HepG2 (cell line): ENCODE results near the gene SRC. TPM values are rescaled to one million over a fixed set of nuclear protein-coding genes. Genes with fewer than 3 reads are reported as not detected.

ENCODE experiments used
- ARNTL ChIP-seq: sonication (generic); formaldehyde crosslinking; IDR thresholded peaks from 2 replicates; pipeline ENCODE4 v1.4.0; 2020; ENCODE audit warnings: mild to moderate bottlenecking, missing genetic modification reagents
- ATRX ChIP-seq: sonication (generic); formaldehyde crosslinking; IDR thresholded peaks from 2 replicates; pipeline ENCODE4 v1.4.0; 2020; ENCODE audit warnings: missing genetic modification reagents, borderline replicate concordance
- ESRRA ChIP-seq: sonication (generic); formaldehyde crosslinking; IDR thresholded peaks from 2 replicates; pipeline ENCODE4 v1.5.1; 2020; ENCODE audit warnings: mild to moderate bottlenecking, low read depth, missing genetic modification reagents
- FOXA3 ChIP-seq: IDR thresholded peaks from 2 replicates; pipeline ENCODE4 v1.6.1; 2016; ENCODE audit warnings: missing genetic modification reagents, missing compliant biosample characterization
- FOXK1 ChIP-seq: sonication (generic); formaldehyde crosslinking; IDR thresholded peaks from 2 replicates; pipeline ENCODE4 v1.4.0; 2020; ENCODE audit warnings: low read depth, missing genetic modification reagents, borderline replicate concordance
- GATA4 ChIP-seq: sonication (generic); IDR thresholded peaks from 2 replicates; pipeline ENCODE4 v1.6.1; 2016; ENCODE audit warnings: antibody characterized with exemption, low read depth, borderline replicate concordance
- HNF4A ChIP-seq: sonication (generic); formaldehyde crosslinking; IDR thresholded peaks from 2 replicates; pipeline ENCODE4 v1.4.0; 2020; ENCODE audit warnings: missing genetic modification reagents
- NPAS2 ChIP-seq: sonication (generic); formaldehyde crosslinking; IDR thresholded peaks from 2 replicates; pipeline ENCODE4 v1.8.0; 2022; ENCODE audit warnings: mild to moderate bottlenecking, missing genetic modification reagents, borderline replicate concordance
- SIX4 ChIP-seq: sonication (generic); formaldehyde crosslinking; IDR thresholded peaks from 2 replicates; pipeline ENCODE4 v1.4.0; 2020; ENCODE audit warnings: missing genetic modification reagents
- SNAI1 ChIP-seq: sonication (generic); formaldehyde crosslinking; IDR thresholded peaks from 2 replicates; pipeline ENCODE4 v1.5.0; 2020; ENCODE audit warnings: mild to moderate bottlenecking, missing genetic modification reagents, borderline replicate concordance
- ZBTB3 ChIP-seq: sonication (generic); formaldehyde crosslinking; IDR thresholded peaks from 2 replicates; pipeline ENCODE4 v1.4.0; 2020; ENCODE audit warnings: low read depth, mild to moderate bottlenecking, moderate library complexity, missing genetic modification reagents, borderline replicate concordance
- ZNF24 ChIP-seq: fragments of 450-650 bp; IDR thresholded peaks from 2 replicates; pipeline ENCODE4 v1.6.1; 2017; ENCODE audit warnings: antibody characterized with exemption, mild to moderate bottlenecking
- ZNF572 ChIP-seq: sonication (generic); formaldehyde crosslinking; IDR thresholded peaks from 2 replicates; pipeline ENCODE4 v1.5.1; 2020; ENCODE audit warnings: mild to moderate bottlenecking, missing genetic modification reagents
- ZNF615 ChIP-seq: sonication (generic); formaldehyde crosslinking; IDR thresholded peaks from 2 replicates; pipeline ENCODE4 v1.5.0; 2020; ENCODE audit warnings: mild to moderate bottlenecking, missing genetic modification reagents, borderline replicate concordance
- polyA plus RNA-seq, 8 experiments: library from polyadenylated mRNA; depleted of rRNA in 3 of 8; stranded (reverse) in 7 of 8; unstranded in 1 of 8; fragments of >200 nt; fragmentation: Illumina TruSeq in 4 of 8; extraction: Trizol in 4 of 8; gene quantifications; 2 replicates each; pipeline versions ENCODE4 v1.2.1 to v1.2.3, GENCODE V29; 2011 to 2016; ENCODE audit warnings: low read depth in 4 of 8, missing spikeins in 1 of 8, mixed read lengths in 1 of 8; ENCODE audit not compliant: insufficient read depth in 1 of 8
- total RNA-seq, 5 experiments: library from RNA; depleted of rRNA; stranded (reverse); fragments of >200 nt; fragmentation: Illumina TruSeq; extraction: Trizol; gene quantifications; 2 replicates each; pipeline ENCODE4 v1.2.3, GENCODE V29; 2016; ENCODE audit warnings: low read depth in 1 of 5
- TF ChIP-seq, protein P1 (sequence below): sonication (generic); formaldehyde crosslinking; IDR thresholded peaks from 2 replicates; pipeline ENCODE4 v1.4.0; 2020; ENCODE audit warnings: missing genetic modification reagents
- TF ChIP-seq, protein P2 (sequence below): sonication (generic); formaldehyde crosslinking; IDR thresholded peaks from 2 replicates; pipeline ENCODE4 v1.4.0; 2020; ENCODE audit warnings: missing genetic modification reagents
- TF ChIP-seq, protein P3 (sequence below): sonication (generic); formaldehyde crosslinking; IDR thresholded peaks from 2 replicates; pipeline ENCODE4 v1.4.0; 2020; ENCODE audit warnings: mild to moderate bottlenecking, missing genetic modification reagents
- TF ChIP-seq, protein P4 (sequence below): sonication (generic); formaldehyde crosslinking; IDR thresholded peaks from 2 replicates; pipeline ENCODE4 v1.8.0; 2022; ENCODE audit warnings: mild to moderate bottlenecking, missing genetic modification reagents, moderate library complexity
- TF ChIP-seq, protein P5 (sequence below): sonication (generic); formaldehyde crosslinking; IDR thresholded peaks from 2 replicates; pipeline ENCODE4 v1.8.0; 2022; ENCODE audit warnings: missing genetic modification reagents, mild to moderate bottlenecking, borderline replicate concordance
- TF ChIP-seq, protein P6 (sequence below): sonication (generic); formaldehyde crosslinking; IDR thresholded peaks from 2 replicates; pipeline ENCODE4 v1.4.0; 2020; ENCODE audit warnings: missing genetic modification reagents

SRC gene
- total and polyA plus RNA-seq, 2 of the 13 experiments (the other 11 are each of a cell fraction or from before 2014, with no cell fraction given) = 54.7 to 192 TPM

DNA sequence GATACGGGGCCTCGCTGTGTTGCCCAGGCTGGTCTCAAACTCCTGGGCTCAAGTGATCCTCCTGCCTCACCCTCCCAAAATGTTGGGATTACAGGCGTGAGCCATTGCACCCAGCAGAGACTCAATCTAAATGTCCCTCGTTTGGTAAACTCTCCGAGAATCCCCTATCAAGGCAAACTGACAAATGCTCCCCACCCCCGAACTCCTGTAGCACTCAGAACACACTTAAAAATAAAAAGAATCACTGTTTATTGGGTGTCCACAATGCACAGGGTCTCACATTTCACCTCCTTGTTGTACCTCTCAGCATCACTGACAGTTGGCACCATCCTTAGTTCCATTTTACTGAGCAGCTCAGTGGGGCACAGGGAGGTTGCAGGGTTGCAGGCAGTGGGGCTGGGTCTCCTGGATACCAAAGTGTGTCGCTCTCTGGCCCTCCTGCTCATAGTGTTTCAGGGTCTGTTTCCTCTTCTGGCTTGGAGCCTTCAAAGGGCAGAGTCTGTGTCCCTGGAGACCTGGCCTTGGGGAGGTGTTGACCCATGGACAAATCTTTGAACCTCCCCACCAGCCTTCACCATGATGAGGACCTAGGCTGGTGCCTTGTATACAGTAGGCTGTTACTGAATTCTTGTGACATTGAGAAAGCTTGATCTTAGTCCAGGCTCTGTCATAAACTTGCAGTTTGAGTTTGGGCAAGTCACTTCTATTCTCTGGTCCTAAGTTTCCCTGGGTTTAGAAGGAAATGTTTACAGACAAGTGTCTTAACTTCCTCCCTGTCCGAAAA, 8.5 kb upstream of the SRC start (continued):
- TF ChIP-seq ZNF572 (CRISPR knock-in tag) = no peak
- no peak for TF ChIP-seq ZNF24
- TF ChIP-seq NPAS2 (CRISPR knock-in tag) = no peak
- TF ChIP-seq, protein P1, sequence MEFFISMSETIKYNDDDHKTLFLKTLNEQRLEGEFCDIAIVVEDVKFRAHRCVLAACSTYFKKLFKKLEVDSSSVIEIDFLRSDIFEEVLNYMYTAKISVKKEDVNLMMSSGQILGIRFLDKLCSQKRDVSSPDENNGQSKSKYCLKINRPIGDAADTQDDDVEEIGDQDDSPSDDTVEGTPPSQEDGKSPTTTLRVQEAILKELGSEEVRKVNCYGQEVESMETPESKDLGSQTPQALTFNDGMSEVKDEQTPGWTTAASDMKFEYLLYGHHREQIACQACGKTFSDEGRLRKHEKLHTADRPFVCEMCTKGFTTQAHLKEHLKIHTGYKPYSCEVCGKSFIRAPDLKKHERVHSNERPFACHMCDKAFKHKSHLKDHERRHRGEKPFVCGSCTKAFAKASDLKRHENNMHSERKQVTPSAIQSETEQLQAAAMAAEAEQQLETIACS (CRISPR knock-in tag) = no peak
- no peak for TF ChIP-seq ATRX
- TF ChIP-seq HNF4A = peak; percentile 96
- no peak for TF ChIP-seq ARNTL (CRISPR knock-in tag)
- TF ChIP-seq GATA4 = no peak
- TF ChIP-seq, protein P2, sequence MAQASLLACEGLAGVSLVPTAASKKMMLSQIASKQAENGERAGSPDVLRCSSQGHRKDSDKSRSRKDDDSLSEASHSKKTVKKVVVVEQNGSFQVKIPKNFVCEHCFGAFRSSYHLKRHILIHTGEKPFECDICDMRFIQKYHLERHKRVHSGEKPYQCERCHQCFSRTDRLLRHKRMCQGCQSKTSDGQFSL (CRISPR knock-in tag) = no peak
- TF ChIP-seq FOXA3 = peak; percentile 79; the same call in 1 of the 2 replicates
- TF ChIP-seq, protein P3, sequence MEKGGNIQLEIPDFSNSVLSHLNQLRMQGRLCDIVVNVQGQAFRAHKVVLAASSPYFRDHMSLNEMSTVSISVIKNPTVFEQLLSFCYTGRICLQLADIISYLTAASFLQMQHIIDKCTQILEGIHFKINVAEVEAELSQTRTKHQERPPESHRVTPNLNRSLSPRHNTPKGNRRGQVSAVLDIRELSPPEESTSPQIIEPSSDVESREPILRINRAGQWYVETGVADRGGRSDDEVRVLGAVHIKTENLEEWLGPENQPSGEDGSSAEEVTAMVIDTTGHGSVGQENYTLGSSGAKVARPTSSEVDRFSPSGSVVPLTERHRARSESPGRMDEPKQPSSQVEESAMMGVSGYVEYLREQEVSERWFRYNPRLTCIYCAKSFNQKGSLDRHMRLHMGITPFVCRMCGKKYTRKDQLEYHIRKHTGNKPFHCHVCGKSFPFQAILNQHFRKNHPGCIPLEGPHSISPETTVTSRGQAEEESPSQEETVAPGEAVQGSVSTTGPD = no peak
- no peak for TF ChIP-seq SIX4 (CRISPR knock-in tag)
- TF ChIP-seq SNAI1 (CRISPR knock-in tag) = no peak
- TF ChIP-seq, protein P4, sequence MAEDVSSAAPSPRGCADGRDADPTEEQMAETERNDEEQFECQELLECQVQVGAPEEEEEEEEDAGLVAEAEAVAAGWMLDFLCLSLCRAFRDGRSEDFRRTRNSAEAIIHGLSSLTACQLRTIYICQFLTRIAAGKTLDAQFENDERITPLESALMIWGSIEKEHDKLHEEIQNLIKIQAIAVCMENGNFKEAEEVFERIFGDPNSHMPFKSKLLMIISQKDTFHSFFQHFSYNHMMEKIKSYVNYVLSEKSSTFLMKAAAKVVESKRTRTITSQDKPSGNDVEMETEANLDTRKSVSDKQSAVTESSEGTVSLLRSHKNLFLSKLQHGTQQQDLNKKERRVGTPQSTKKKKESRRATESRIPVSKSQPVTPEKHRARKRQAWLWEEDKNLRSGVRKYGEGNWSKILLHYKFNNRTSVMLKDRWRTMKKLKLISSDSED (CRISPR knock-in tag) = no peak
- TF ChIP-seq ESRRA = peak; percentile 96
- TF ChIP-seq, protein P5, sequence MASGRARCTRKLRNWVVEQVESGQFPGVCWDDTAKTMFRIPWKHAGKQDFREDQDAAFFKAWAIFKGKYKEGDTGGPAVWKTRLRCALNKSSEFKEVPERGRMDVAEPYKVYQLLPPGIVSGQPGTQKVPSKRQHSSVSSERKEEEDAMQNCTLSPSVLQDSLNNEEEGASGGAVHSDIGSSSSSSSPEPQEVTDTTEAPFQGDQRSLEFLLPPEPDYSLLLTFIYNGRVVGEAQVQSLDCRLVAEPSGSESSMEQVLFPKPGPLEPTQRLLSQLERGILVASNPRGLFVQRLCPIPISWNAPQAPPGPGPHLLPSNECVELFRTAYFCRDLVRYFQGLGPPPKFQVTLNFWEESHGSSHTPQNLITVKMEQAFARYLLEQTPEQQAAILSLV (CRISPR knock-in tag) = no peak
- no peak for TF ChIP-seq ZNF615 (CRISPR knock-in tag)
- TF ChIP-seq ZBTB3 (CRISPR knock-in tag) = no peak
- TF ChIP-seq, protein P6, sequence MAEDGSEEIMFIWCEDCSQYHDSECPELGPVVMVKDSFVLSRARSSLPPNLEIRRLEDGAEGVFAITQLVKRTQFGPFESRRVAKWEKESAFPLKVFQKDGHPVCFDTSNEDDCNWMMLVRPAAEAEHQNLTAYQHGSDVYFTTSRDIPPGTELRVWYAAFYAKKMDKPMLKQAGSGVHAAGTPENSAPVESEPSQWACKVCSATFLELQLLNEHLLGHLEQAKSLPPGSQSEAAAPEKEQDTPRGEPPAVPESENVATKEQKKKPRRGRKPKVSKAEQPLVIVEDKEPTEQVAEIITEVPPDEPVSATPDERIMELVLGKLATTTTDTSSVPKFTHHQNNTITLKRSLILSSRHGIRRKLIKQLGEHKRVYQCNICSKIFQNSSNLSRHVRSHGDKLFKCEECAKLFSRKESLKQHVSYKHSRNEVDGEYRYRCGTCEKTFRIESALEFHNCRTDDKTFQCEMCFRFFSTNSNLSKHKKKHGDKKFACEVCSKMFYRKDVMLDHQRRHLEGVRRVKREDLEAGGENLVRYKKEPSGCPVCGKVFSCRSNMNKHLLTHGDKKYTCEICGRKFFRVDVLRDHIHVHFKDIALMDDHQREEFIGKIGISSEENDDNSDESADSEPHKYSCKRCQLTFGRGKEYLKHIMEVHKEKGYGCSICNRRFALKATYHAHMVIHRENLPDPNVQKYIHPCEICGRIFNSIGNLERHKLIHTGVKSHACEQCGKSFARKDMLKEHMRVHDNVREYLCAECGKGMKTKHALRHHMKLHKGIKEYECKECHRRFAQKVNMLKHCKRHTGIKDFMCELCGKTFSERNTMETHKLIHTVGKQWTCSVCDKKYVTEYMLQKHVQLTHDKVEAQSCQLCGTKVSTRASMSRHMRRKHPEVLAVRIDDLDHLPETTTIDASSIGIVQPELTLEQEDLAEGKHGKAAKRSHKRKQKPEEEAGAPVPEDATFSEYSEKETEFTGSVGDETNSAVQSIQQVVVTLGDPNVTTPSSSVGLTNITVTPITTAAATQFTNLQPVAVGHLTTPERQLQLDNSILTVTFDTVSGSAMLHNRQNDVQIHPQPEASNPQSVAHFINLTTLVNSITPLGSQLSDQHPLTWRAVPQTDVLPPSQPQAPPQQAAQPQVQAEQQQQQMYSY (CRISPR knock-in tag) = no peak
- TF ChIP-seq FOXK1 (CRISPR knock-in tag) = peak; percentile 47; the same call in 1 of the 2 replicates
